NCI-H2171 treated with DMSO at 0.1 percent for 48 hours (cell line): ENCODE results near the gene AFAP1L2.

Experiments
- DNase-seq: peaks from one replicate; lab custom pipeline; 2025; lab: John Stamatoyannopoulos, UW

Gene AFAP1L2

DNA sequence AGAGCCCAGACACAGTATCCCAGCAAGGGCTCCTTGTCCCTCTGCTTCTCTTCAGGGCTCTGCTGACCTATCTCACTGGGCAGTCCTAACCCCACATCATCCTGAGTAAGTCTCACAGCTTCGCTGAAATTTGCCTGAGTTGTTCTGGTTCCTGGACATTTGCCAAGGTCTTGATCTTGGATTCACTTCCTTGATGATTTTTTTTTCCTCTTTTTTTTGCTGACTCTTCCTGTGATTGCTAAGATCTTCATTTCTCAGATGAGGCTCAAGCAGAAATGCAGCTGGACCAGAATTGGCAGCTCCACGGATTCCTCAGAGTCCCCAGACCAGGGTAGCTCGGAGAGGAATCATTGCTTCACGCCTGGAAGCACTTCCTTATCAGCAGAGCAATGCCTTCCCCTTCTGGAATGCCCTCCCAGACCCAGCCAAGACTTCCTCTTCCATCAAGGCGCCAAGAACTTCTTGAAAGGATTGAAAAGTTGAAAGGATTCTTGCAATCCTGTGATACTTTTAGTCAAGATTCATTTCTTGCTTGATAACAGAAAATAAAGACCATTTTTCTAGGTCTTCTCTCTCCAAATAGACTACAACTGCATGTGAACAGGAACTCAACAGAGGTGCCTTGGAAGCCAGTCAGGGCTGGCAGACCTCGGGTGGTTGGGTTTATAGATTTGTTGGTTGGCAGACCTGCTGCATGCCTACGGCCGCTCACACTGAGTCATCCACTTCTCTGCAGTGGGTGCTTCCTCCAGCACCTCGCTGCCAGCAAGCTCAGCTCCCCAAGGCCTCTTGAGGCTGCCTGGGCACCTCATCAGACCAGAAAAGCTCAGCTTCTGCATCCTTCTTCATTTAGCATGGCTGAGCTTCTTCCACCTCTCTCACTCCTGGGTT is 8.8 kb upstream of the AFAP1L2 start:
- DNase-seq, result no peak

GRCh38 chr10:114408968-114409444 is 4.7 kb upstream of the AFAP1L2 start:
- no peak for DNase-seq

GRCh38 chr10:114408112-114408967 is 4.0 kb upstream of the AFAP1L2 start:
- DNase-seq, result no peak

DNA sequence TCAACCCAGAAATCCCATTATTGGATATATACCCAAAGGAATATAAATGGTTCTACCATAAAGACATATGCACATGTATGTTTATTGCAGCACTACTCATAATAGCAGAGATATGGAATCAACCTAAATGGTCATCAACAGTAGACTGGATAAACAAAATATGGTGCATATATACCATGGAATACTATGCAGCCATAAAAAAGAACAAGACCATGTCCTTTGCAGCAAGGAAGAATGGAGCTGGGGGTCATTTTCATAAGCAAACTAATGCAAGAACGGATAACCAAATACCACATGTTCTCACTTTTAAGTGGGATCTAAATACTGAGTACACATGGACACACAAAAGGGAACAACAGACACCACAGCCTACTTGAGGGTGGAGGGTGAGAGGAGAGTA is 2.2 kb upstream of the AFAP1L2 start:
- no peak for DNase-seq

- DNase-seq, result no peak
Observed at GRCh38 chr10:114405011-114405350, 679 bp upstream of the AFAP1L2 start.

DNA sequence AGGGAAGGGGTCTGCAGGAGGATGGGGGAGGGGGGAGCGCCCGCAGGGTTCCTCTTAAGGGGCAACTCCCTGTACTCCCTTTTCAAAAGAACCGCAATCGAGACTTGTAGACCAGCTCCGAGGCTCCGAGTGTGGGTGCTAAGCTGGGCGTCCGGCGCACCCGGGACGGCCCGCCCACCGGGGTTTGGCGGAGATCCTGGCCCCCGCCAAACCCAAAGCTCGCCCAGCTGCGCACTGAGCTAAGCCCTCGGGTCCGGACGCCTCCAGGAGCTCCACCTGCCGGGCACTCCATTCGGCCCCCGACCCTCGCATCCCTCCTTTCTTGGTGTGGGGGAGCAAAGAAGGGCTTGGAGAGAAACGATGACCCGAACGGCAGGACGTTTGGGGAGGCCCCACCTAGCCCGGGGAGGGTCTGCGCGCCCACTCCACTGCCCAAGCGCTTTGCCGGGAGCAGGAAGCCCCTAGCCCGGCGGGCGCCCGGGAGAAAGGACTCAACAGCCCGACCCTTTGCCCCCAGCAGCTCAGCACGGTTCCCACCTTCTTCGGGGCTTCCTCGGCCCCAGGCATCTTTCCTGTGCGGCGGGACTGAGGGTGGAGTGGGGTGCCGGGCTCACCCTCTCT is 651 bp downstream of the AFAP1L2 start:
- DNase-seq, result no peak

GRCh38 chr10:114402871-114403540 is 1.3 kb downstream of the AFAP1L2 start:
- DNase-seq, result no peak

DNA sequence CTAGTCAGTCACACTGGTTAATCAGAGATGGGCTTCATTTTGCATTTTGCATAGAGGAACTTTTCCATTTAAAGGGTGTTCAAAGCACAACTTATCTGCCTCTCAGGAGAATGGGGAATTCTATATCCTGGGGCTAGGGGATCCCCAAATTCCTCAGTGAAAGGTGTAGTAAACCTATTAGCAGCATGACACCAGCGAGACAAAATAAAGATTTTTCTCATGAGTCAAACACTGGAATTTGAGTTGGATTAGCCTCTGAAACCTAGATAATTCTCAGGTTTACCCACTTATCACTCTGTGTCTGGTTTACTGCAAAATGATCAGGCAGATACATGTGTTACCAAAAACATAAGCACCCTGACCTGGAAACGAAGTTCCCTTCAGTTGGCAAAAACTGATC is 2.1 kb downstream of the AFAP1L2 start:
- no peak for DNase-seq

GRCh38 chr10:114401195-114401791 is 3.0 kb downstream of the AFAP1L2 start:
- DNase-seq, result no peak

- no peak for DNase-seq
Observed at GRCh38 chr10:114400091-114400490, 4.2 kb downstream of the AFAP1L2 start.

GRCh38 chr10:114399576-114399975 is 4.7 kb downstream of the AFAP1L2 start:
- DNase-seq, result no peak

DNA sequence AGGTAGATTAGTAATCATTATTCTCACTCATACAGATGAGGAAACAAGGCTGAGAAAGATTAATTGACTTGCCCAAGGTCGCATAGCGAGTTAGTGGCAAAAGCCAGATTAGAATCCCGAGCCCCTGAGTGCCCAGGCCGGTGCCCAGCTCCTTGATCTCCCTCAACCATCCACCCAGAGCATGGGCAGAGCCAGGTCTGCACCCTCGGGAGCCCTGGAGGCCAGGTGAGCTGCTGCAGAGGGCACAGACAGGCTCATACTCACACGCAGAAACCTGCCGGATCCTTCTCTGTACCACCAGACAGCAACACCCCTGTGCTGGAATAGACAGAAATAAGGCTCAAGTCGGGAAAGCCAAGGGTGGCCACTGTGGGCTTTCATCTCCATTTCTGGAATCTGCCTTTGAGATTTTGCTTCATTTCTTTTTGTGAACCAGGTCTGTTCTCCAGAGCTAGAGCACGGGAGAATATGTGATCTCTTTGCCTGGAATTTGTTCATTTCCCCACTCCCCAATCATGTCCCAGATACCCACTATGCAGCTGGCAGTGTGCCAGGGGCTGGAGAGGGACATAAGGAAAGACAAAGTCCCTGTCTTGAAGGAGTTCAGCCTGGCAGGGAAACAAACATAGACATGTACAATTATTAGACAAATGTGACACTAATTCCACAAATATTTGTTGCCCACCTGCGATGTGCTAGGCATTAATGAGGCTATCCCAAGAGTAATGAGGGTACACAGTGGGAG is 5.5 kb downstream of the AFAP1L2 start:
- DNase-seq, result no peak

DNA sequence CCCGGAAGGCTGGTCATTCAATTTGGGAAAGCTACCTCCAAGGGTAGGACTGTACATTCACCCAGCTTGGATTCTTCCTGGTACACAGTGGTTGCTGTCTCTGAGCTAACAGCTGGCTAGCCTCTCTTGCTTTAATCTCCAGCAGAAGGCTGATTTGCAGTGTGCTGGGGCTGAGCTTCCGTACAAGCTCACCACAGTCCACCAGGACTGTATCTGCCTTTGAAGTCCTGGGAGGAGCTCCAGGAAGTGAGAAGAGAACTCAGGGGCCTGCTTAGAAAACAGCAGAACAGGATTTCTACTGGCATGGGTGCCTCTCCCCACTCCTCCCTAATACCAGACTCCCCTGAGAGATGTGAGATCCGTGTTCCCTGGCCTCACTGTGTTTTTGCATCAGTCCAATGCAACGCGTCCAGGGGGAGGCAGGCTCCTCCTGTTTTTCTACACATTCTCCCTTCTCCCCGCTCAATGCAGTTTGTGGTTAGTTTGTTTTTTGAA is 6.6 kb downstream of the AFAP1L2 start:
- DNase-seq, result no peak

DNA sequence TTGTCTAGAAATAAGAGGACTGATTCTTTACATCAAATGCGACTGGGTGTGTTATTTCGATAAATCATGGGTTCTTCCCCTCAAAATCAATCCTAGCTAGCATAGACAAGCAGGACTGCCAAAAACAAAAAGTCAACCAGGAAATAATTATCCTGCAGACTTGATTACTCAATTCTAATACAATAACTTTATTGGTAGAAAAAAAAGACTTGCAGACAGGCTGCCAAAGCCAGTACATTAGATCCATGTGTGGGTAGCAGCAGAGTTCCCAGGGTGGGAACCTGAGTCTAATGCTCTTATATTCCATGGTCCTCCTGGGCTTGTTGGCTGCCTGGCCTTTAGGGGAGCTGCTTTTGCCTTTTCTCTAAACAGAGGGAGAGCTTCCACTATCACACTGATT is 7.8 kb downstream of the AFAP1L2 start:
- DNase-seq, result no peak

GRCh38 chr10:114395366-114396022 is 8.8 kb downstream of the AFAP1L2 start:
- no peak for DNase-seq

GRCh38 chr10:114394531-114394930 is 9.8 kb downstream of the AFAP1L2 start:
- no peak for DNase-seq

GRCh38 chr10:114393886-114394285 is 10.4 kb downstream of the AFAP1L2 start:
- no peak for DNase-seq

- no peak for DNase-seq
Observed at GRCh38 chr10:114393482-114393881, 10.8 kb downstream of the AFAP1L2 start.

- DNase-seq, result no peak
Observed at GRCh38 chr10:114392112-114392835, 12.0 kb downstream of the AFAP1L2 start.
